Psoas muscle (tissue), 8 donors: ENCODE results near the gene EVPLL. TPM values are rescaled to one million over a fixed set of nuclear protein-coding genes. Genes with fewer than 3 reads are reported as not detected.
"Not testable (repeated sequence)": the region's sequence is repeated elsewhere in the genome, so short reads cannot be mapped to it uniquely, and the experiment has no call there.

Experiments used
- ATAC-seq, 4 donors: fragments of 200-7000 bp; cut with Tn5 transposase; one replicate each; pipeline ENCODE4 v1.9.1; 2020; ENCODE audit warnings: moderate library complexity in 3 of 4, mild to moderate bottlenecking in 2 of 4
- DNase-seq, 2 donors: peaks; one replicate each; pipeline ENCODE4 v3.0.0-alpha.2; 2020
- H3K27ac ChIP-seq: fragments of 200-600 bp; one replicate; pipeline ENCODE4 v1.8.0; 2022
- H3K27me3 ChIP-seq, 3 donors: fragments of 200-600 bp in 1 of 3; one replicate each; pipeline versions ENCODE4 v1.6.1 to v1.8.0; 2013 to 2022; ENCODE audit warnings: low read length in 2 of 3, mild to moderate bottlenecking in 2 of 3, moderate library complexity in 1 of 3; ENCODE audit not compliant: insufficient read depth in 3 of 3
- H3K36me3 ChIP-seq, 2 donors: fragments of 200-600 bp in 1 of 2; one replicate each; pipeline versions ENCODE4 v1.6.1 to v1.8.0; 2013 to 2022; ENCODE audit warnings: low read depth in 1 of 2, mild to moderate bottlenecking in 1 of 2, moderate library complexity in 1 of 2; ENCODE audit not compliant: insufficient read depth in 1 of 2
- H3K4me1 ChIP-seq: fragments of 200-600 bp; one replicate; pipeline ENCODE4 v1.8.0; 2022
- H3K4me3 ChIP-seq: fragments of 200-600 bp; one replicate; pipeline ENCODE4 v1.8.0; 2022; ENCODE audit warnings: mild to moderate bottlenecking
- H3K9me3 ChIP-seq: fragments of 200-600 bp; one replicate; pipeline ENCODE4 v1.8.0; 2022
- whole genome bisulfite sequencing, 3 donors: extraction: QIAGEN DNeasy Blood & Tissue Kit; methylation state at CpG; one replicate each; pipeline versions ENCODE4 v1.1.6 to v1.1.7; 2013; 5-methylcytosine and 5-hydroxymethylcytosine counted together
- intact Hi-C, 2 donors: fragments of 100-400 bp; cut with DNase I; formaldehyde crosslinking; loops; one replicate each; pipeline versions ENCODE4 v1.11.0 to v1.14.2; 2022
- polyA plus RNA-seq, 3 donors: library from polyadenylated mRNA; stranded (reverse); fragments of 200-250 nt; gene quantifications; one replicate each; pipeline ENCODE4 v1.2.3, GENCODE V29; 2013
- total RNA-seq, 4 donors: library from RNA; stranded (reverse); fragmentation: NEBNext Ultra II Directional in 2 of 4; extraction: Animal tissue kit (Norgen Biotek cat#: 25700) in 2 of 4; gene quantifications; one replicate each; pipeline versions ENCODE4 v1.2.1 to v1.2.4, GENCODE V29; 2021 to 2023
- donor health status: healthy with polysubstance abuse.
- donor health status: DM: no; HTN: no; CAD: no; lungs with moderate emphysema.
- donor health status: Bipolar disorder and iron deficiency.
- donor health status: healthy.
- donor health status: DM: yes; HTN: yes; CAD: no.
- donor health status: DM: no; HTN: no; CAD: no.
- donor health status: DM: no; HTN: no; CAD: no.
- donor health status: DM: yes; HTN: yes; CAD: no.

The EVPLL gene
- total and polyA plus RNA-seq, 7 donors, result 0.03 TPM; not detected in 6

DNA sequence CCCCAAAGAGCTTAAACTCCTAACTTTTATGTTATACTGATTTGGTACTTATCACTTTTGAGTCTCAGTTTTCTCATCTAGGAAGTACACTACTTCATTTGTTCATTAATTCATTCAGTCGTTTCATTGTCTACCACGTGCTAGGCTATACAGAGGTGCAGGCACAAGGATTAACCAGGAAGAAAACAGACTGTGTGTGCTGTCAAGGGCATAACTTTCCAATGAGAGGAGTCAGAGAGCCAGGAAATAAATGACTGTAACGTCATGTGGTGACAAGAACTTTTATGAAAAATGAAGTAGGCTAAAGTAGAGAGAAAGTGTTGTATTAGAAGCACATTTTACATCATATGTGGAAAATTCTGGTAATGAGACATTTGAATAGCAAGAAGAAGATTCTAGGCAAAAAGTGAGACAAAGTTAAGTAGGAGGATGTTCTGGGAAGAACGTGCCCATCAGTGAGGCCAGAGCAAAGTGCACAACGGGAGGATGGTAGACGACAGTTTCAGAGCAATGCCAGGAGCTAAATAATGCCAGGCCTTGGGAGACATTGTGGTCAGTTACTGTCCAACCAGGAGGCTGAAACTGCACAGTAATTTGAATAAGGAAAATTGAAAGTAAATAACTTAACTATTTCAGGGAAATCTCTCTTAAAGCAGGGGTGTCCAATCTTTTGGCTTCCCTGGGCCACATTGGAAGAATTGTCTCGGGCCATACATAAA lies 24.5 kb downstream of the EVPLL start:
- H3K4me1 ChIP-seq, H3K27ac ChIP-seq, intact Hi-C loops, ATAC-seq, H3K36me3 ChIP-seq, DNase-seq, H3K9me3 ChIP-seq, H3K27me3 ChIP-seq, H3K4me3 ChIP-seq: not testable (repeated sequence)
- WGBS, 3 donors, result 42 to 50% (median 49%) methylated on average over 6 to 7 of the region's 7 CpGs

- WGBS, 3 donors, result 10 to 17% (median 14%) methylated on average over 4 of the region's 5 CpGs
- H3K27ac ChIP-seq, H3K9me3 ChIP-seq, intact Hi-C loops, ATAC-seq, H3K4me1 ChIP-seq, H3K36me3 ChIP-seq, H3K4me3 ChIP-seq, H3K27me3 ChIP-seq: not testable (repeated sequence)
- DNase-seq, result peak in 1 of 2 donors; percentile 19
Measured at GRCh38 chr17:18403166-18403565, 25.6 kb downstream of the EVPLL start.

DNA sequence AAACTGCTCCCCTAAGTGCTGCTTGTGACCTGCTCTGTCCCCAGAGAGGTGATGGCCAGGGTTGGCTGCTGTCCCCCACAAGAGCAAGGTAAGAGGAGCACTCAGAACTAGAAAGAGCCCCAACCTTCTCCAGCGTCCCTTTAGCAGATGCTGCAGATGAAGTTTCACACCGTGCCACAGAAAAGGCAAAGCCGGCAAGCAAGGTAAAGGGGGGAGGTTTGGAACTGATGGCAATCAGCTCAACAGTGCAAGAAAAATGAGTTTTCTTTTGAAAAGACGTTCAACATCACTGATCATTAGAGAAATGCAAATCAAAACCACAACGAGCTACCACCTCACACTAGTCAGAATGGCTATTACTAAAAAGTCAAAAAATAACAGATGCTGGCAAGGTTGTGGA lies 26.0 kb downstream of the EVPLL start:
- H3K36me3 ChIP-seq, H3K9me3 ChIP-seq, DNase-seq, H3K4me1 ChIP-seq, intact Hi-C loops, ATAC-seq, H3K4me3 ChIP-seq, H3K27me3 ChIP-seq, H3K27ac ChIP-seq: not testable (repeated sequence)
- WGBS, 3 donors, result 50 to 80% methylated on average over 1 to 3 of the region's 5 CpGs; no CpG with 5 or more reads in 1 of the 3 donors

DNA sequence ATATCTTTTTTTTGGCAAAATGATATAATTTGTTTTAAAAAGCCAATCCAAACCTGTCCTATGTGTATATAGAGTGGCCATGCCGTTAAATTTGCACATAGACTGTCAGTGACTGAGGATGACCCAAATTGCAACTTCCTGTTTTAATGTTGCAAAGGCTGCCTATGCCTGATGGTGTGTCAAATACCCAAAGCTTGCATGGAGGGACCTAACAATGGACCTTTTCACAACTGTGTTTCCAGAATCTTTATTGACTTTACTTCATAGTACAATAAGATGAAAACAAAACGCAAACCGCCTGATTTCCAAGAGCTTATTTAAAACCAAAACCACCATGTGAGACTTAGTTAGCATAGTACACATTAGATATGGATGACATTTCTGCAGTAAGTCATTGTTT lies 31.3 kb downstream of the EVPLL start:
- H3K9me3 ChIP-seq, H3K27ac ChIP-seq, intact Hi-C loops, H3K4me1 ChIP-seq, ATAC-seq, DNase-seq, H3K36me3 ChIP-seq, H3K27me3 ChIP-seq, H3K4me3 ChIP-seq: not testable (repeated sequence)
- 51 to 64% (median 56%) methylated on average over 3 of the region's 3 CpGs for WGBS, 3 donors

DNA sequence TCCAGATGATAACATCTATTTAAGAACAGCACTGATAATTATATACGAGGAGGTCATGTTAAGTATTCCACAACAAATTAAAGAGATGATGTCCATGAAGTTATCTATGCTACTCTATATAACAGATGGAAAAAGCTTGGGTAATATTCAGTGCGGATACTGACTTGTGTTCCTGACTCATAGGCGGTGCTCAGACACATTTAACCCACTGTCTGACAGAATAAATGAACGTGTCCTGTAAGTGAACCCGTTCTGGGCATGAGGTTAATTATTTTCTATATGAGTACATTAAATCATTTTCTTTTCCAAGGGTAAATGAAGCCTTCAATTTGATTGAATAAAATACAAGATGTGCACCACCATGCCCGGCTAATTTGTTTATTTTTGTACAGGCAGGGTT lies 31.7 kb downstream of the EVPLL start:
- WGBS, 3 donors, result 54 to 57% (median 55%) methylated on average over 6 of the region's 6 CpGs
- ATAC-seq, H3K4me3 ChIP-seq, H3K36me3 ChIP-seq, intact Hi-C loops, H3K27ac ChIP-seq, H3K4me1 ChIP-seq, DNase-seq, H3K9me3 ChIP-seq: not testable (repeated sequence)
- H3K27me3 ChIP-seq, result peaks cover 0 to 10% (median 6%) of the 10 kb centered on the region in 3 donors

GRCh38 chr17:18410736-18411135 lies 33.2 kb downstream of the EVPLL start:
- H3K27ac ChIP-seq, H3K4me1 ChIP-seq, H3K36me3 ChIP-seq, intact Hi-C loops, DNase-seq, H3K9me3 ChIP-seq, ATAC-seq, H3K4me3 ChIP-seq: not testable (repeated sequence)
- 15 to 22% (median 17%) methylated on average over 9 to 11 of the region's 11 CpGs for WGBS, 3 donors
- peaks cover 0 to 15% (median 6%) of the 10 kb centered on the region in 3 donors for H3K27me3 ChIP-seq

DNA sequence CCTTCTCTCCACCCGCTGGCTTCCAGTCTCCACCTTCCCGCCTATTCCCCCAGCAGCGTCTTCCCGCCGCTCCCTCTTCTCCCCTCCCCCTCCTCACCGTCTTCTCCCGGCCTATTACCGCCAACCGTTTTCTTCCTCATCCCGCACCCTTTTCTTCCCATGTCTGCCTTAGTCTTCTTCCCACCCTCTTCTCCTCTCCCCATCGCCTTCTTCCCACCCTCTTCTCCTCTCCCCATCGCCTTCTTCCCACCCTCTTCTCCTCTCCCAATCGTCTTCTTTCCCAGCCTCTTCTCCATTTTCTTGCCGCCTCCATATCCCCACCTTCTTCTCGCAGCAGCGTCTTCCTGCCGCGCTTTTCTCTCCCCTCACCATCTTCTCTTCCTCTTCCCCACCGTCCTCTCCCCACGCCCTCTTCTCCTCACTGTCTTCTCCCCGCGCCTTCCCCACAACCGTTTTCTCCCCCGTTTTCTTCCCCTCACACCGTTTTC lies 33.8 kb downstream of the EVPLL start:
- H3K27me3 ChIP-seq, result peaks cover 0 to 15% (median 6%) of the 10 kb centered on the region in 3 donors
- 0 to 1% (median 1%) methylated on average over 15 to 23 of the region's 25 CpGs for WGBS, 3 donors
- peak; percentile 25 to 72 (median 46) for ATAC-seq
- H3K27ac ChIP-seq, H3K4me1 ChIP-seq, H3K36me3 ChIP-seq, H3K9me3 ChIP-seq, intact Hi-C loops: not testable (repeated sequence)
- H3K4me3 ChIP-seq, result peak overlapping the region; percentile 42
- peak in 1 of 2 donors; percentile 46 for DNase-seq

- DNase-seq, H3K9me3 ChIP-seq, intact Hi-C loops, H3K4me3 ChIP-seq, H3K36me3 ChIP-seq, H3K4me1 ChIP-seq, H3K27ac ChIP-seq: not testable (repeated sequence)
- peak; percentile 54 to 78 (median 72) for ATAC-seq
- H3K27me3 ChIP-seq, result peaks cover 0 to 15% (median 6%) of the 10 kb centered on the region in 3 donors
- no CpG with 5 or more reads among the region's 32 CpGs for WGBS, 3 donors
Measured at GRCh38 chr17:18412001-18412538, 34.5 kb downstream of the EVPLL start.

- H3K27me3 ChIP-seq, H3K9me3 ChIP-seq, intact Hi-C loops, H3K4me3 ChIP-seq, H3K27ac ChIP-seq, ATAC-seq, DNase-seq, H3K36me3 ChIP-seq, H3K4me1 ChIP-seq: not testable (repeated sequence)
- WGBS, 3 donors, result 73 to 80% (median 78%) methylated on average over 7 to 8 of the region's 11 CpGs
Measured at GRCh38 chr17:18421521-18421920, 43.9 kb downstream of the EVPLL start.

DNA sequence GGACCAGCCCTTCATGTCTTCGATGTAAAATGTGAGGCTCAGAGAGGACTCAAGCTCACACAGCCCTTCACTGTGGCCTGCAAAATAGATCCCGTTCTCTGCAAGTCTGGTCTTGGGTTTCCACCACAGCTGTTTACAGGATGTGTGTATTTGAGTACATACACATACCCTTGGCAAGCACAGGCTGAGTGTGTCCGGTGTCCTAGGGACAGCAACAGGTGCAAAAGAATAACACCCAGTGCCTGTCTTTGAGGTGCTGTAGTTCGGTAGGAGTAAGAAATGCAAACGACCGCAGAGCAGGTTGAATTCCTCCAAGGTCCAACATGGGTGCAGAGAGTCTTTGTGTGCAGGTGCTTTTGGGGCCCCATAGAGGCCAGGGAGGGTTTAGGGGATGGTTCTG lies 44.9 kb downstream of the EVPLL start:
- peak overlapping the region; percentile 46 for H3K27ac ChIP-seq
- H3K4me3 ChIP-seq, H3K27me3 ChIP-seq, H3K9me3 ChIP-seq, intact Hi-C loops, DNase-seq, H3K4me1 ChIP-seq, H3K36me3 ChIP-seq: not testable (repeated sequence)
- ATAC-seq, result peak in 3 of 4 donors; percentile 30 to 81 (median 45)
- WGBS, 3 donors, result 19 to 21% (median 21%) methylated on average over 5 of the region's 6 CpGs

- WGBS, 3 donors, result 64 to 86% (median 77%) methylated on average over 1 to 2 of the region's 7 CpGs
- DNase-seq, intact Hi-C loops, H3K36me3 ChIP-seq, H3K27me3 ChIP-seq, H3K9me3 ChIP-seq, H3K4me3 ChIP-seq, H3K4me1 ChIP-seq: not testable (repeated sequence)
- H3K27ac ChIP-seq, result peak overlapping the region; percentile 46
- peak in 1 of 4 donors; percentile 19 for ATAC-seq
Measured at GRCh38 chr17:18423015-18423414, 45.4 kb downstream of the EVPLL start.
